Measurements from ENCODE around the gene CTBP1. TPM values are rescaled to one million over a fixed set of nuclear protein-coding genes. Genes with fewer than 3 reads are reported as not detected.
"Not testable (repeated sequence)": the region's sequence is repeated elsewhere in the genome, so short reads cannot be mapped to it uniquely, and the experiment has no call there.

The CTBP1 gene
- total and polyA plus RNA-seq, 4 donors, result 98.8 to 232 (median 168) TPM

- peaks cover 49% of the 10 kb centered on the region for H3K36me3 ChIP-seq (ENCODE audit: control insufficient read depth, insufficient read depth, low read length)
- no peaks in the 10 kb centered on the region for H3K27me3 ChIP-seq (ENCODE audit: control insufficient read depth, insufficient read depth, low read length)
- H3K27ac ChIP-seq (ENCODE audit: low read depth, low read length), result no peak overlapping the region
- peaks cover 36% of the 10 kb centered on the region for H3K4me1 ChIP-seq (ENCODE audit: control insufficient read depth, insufficient read depth, low read length)
- no peak for DNase-seq (ENCODE audit: low read depth in 4 of 6, low spot score in 6 of 6)
- WGBS (ENCODE audit: insufficient coverage), result 82% methylated on average over 11 of the region's 15 CpGs
- no peak overlapping the region for H3K4me3 ChIP-seq (ENCODE audit: low read depth, low read length)
- H3K9me3 ChIP-seq (ENCODE audit: control insufficient read depth, insufficient read depth, low read length), result no peaks in the 10 kb centered on the region
Observed at GRCh38 chr4:1293991-1294390, 45.1 kb upstream of the CTBP1 start.

- Histone ChIP-seq H3K4me3 (ENCODE audit: low read depth, low read length) (no peak overlapping the region), H3K27me3 (ENCODE audit: control insufficient read depth, insufficient read depth, low read length) (no peaks in the 10 kb centered on the region), H3K4me1 (ENCODE audit: control insufficient read depth, insufficient read depth, low read length) (peaks cover 40% of the 10 kb centered on the region), H3K9me3 (ENCODE audit: control insufficient read depth, insufficient read depth, low read length) (no peaks in the 10 kb centered on the region), H3K27ac (ENCODE audit: low read depth, low read length) (no peak overlapping the region), H3K36me3 (ENCODE audit: control insufficient read depth, insufficient read depth, low read length) (peaks cover 44% of the 10 kb centered on the region)
- 90% methylated on average over 3 of the region's 4 CpGs for WGBS (ENCODE audit: insufficient coverage)
- no peak for DNase-seq (ENCODE audit: low read depth in 4 of 6, low spot score in 6 of 6)
Observed at GRCh38 chr4:1293531-1293941, 44.6 kb upstream of the CTBP1 start.

GRCh38 chr4:1292703-1293011 is 43.7 kb upstream of the CTBP1 start:
- DNase-seq (ENCODE audit: low read depth in 4 of 6, low spot score in 6 of 6); H3K4me3 ChIP-seq (ENCODE audit: low read depth, low read length); H3K27ac ChIP-seq (ENCODE audit: low read depth, low read length); H3K27me3 ChIP-seq (ENCODE audit: control insufficient read depth, insufficient read depth, low read length); H3K9me3 ChIP-seq (ENCODE audit: control insufficient read depth, insufficient read depth, low read length): not testable (repeated sequence)
- Histone ChIP-seq H3K36me3 (ENCODE audit: control insufficient read depth, insufficient read depth, low read length) (peaks cover 37% of the 10 kb centered on the region), H3K4me1 (ENCODE audit: control insufficient read depth, insufficient read depth, low read length) (peaks cover 42% of the 10 kb centered on the region)
- WGBS (ENCODE audit: insufficient coverage), result no CpG with 5 or more reads among the region's 8 CpGs

GRCh38 chr4:1291996-1292702 is 43.2 kb upstream of the CTBP1 start:
- Histone ChIP-seq H3K9me3 (ENCODE audit: control insufficient read depth, insufficient read depth, low read length) (no peaks in the 10 kb centered on the region), H3K27ac (ENCODE audit: low read depth, low read length) (no peak overlapping the region), H3K4me3 (ENCODE audit: low read depth, low read length) (no peak overlapping the region), H3K4me1 (ENCODE audit: control insufficient read depth, insufficient read depth, low read length) (peaks cover 42% of the 10 kb centered on the region), H3K27me3 (ENCODE audit: control insufficient read depth, insufficient read depth, low read length) (no peaks in the 10 kb centered on the region), H3K36me3 (ENCODE audit: control insufficient read depth, insufficient read depth, low read length) (peaks cover 32% of the 10 kb centered on the region)
- DNase-seq (ENCODE audit: low read depth in 4 of 6, low spot score in 6 of 6), result no peak
- WGBS (ENCODE audit: insufficient coverage), result 81% methylated on average over 7 of the region's 11 CpGs

- no peak for DNase-seq (ENCODE audit: low read depth in 4 of 6, low spot score in 6 of 6)
- WGBS (ENCODE audit: insufficient coverage), result 85% methylated on average over 7 of the region's 9 CpGs
- peaks cover 22% of the 10 kb centered on the region for H3K36me3 ChIP-seq (ENCODE audit: control insufficient read depth, insufficient read depth, low read length)
- H3K27ac ChIP-seq (ENCODE audit: low read depth, low read length), result no peak overlapping the region
- H3K27me3 ChIP-seq (ENCODE audit: control insufficient read depth, insufficient read depth, low read length), result no peaks in the 10 kb centered on the region
- peaks cover 42% of the 10 kb centered on the region for H3K4me1 ChIP-seq (ENCODE audit: control insufficient read depth, insufficient read depth, low read length)
- peak overlapping the region; percentile 55 for H3K4me3 ChIP-seq (ENCODE audit: low read depth, low read length)
- no peaks in the 10 kb centered on the region for H3K9me3 ChIP-seq (ENCODE audit: control insufficient read depth, insufficient read depth, low read length)
Observed at GRCh38 chr4:1291091-1291490, 42.2 kb upstream of the CTBP1 start.

GRCh38 chr4:1290165-1290977 is 41.4 kb upstream of the CTBP1 start:
- under 1% methylated on average over 47 of the region's 47 CpGs for WGBS (ENCODE audit: insufficient coverage)
- Histone ChIP-seq H3K27me3 (ENCODE audit: control insufficient read depth, insufficient read depth, low read length) (no peaks in the 10 kb centered on the region), H3K4me3 (ENCODE audit: low read depth, low read length) (peak overlapping the region; percentile 55), H3K36me3 (ENCODE audit: control insufficient read depth, insufficient read depth, low read length) (peaks cover 21% of the 10 kb centered on the region), H3K27ac (ENCODE audit: low read depth, low read length) (no peak overlapping the region), H3K9me3 (ENCODE audit: control insufficient read depth, insufficient read depth, low read length) (no peaks in the 10 kb centered on the region), H3K4me1 (ENCODE audit: control insufficient read depth, insufficient read depth, low read length) (peaks cover 41% of the 10 kb centered on the region)
- DNase-seq (ENCODE audit: low read depth in 4 of 6, low spot score in 6 of 6), result peak in 1 of 6 donors; percentile 5

- DNase-seq (ENCODE audit: low read depth in 4 of 6, low spot score in 6 of 6), result peak; percentile 89 to 99 (median 92)
- Histone ChIP-seq H3K27me3 (ENCODE audit: control insufficient read depth, insufficient read depth, low read length) (no peaks in the 10 kb centered on the region), H3K36me3 (ENCODE audit: control insufficient read depth, insufficient read depth, low read length) (peaks cover 18% of the 10 kb centered on the region), H3K27ac (ENCODE audit: low read depth, low read length) (peak within 1 kb of the TSS; percentile 35), H3K9me3 (ENCODE audit: control insufficient read depth, insufficient read depth, low read length) (no peaks in the 10 kb centered on the region), H3K4me1 (ENCODE audit: control insufficient read depth, insufficient read depth, low read length) (peaks cover 34% of the 10 kb centered on the region), H3K4me3 (ENCODE audit: low read depth, low read length) (peak within 1 kb of the TSS; percentile 55)
- WGBS (ENCODE audit: insufficient coverage), result under 1% methylated on average over 95 of the region's 95 CpGs
Observed at GRCh38 chr4:1289207-1290164, 40.6 kb upstream of the CTBP1 start, which contains the start of gene MAEA. TSS of gene MAEA (plus strand) at chr4:1289891. CDS start at chr4:1289914, 23 bp downstream.

- peak overlapping the region; percentile 35 for H3K27ac ChIP-seq (ENCODE audit: low read depth, low read length)
- no peaks in the 10 kb centered on the region for H3K9me3 ChIP-seq (ENCODE audit: control insufficient read depth, insufficient read depth, low read length)
- DNase-seq (ENCODE audit: low read depth in 4 of 6, low spot score in 6 of 6), result no peak
- H3K4me3 ChIP-seq (ENCODE audit: low read depth, low read length), result peak overlapping the region; percentile 48
- H3K27me3 ChIP-seq (ENCODE audit: control insufficient read depth, insufficient read depth, low read length), result no peaks in the 10 kb centered on the region
- WGBS (ENCODE audit: insufficient coverage), result 50% methylated on average over 1 of the region's 7 CpGs
- peaks cover 28% of the 10 kb centered on the region for H3K4me1 ChIP-seq (ENCODE audit: control insufficient read depth, insufficient read depth, low read length)
- H3K36me3 ChIP-seq (ENCODE audit: control insufficient read depth, insufficient read depth, low read length), result peaks cover 12% of the 10 kb centered on the region
Observed at GRCh38 chr4:1288786-1289185, 39.9 kb upstream of the CTBP1 start.

- WGBS (ENCODE audit: insufficient coverage), result 90% methylated on average over 21 of the region's 21 CpGs
- no peak overlapping the region for H3K27ac ChIP-seq (ENCODE audit: low read depth, low read length)
- peaks cover 15% of the 10 kb centered on the region for H3K4me1 ChIP-seq (ENCODE audit: control insufficient read depth, insufficient read depth, low read length)
- DNase-seq (ENCODE audit: low read depth in 4 of 6, low spot score in 6 of 6), result no peak
- H3K4me3 ChIP-seq (ENCODE audit: low read depth, low read length), result no peak overlapping the region
- H3K36me3 ChIP-seq (ENCODE audit: control insufficient read depth, insufficient read depth, low read length), result peaks cover 6% of the 10 kb centered on the region
- H3K9me3 ChIP-seq (ENCODE audit: control insufficient read depth, insufficient read depth, low read length), result no peaks in the 10 kb centered on the region
- H3K27me3 ChIP-seq (ENCODE audit: control insufficient read depth, insufficient read depth, low read length), result no peaks in the 10 kb centered on the region
Observed at GRCh38 chr4:1285790-1286553, 37.0 kb upstream of the CTBP1 start.

All from spinal cord (tissue), 10 donors.